Measurements from ENCODE around the gene IBTK.
"Not testable (repeated sequence)": the region's sequence is repeated elsewhere in the genome, so short reads cannot be mapped to it uniquely, and the experiment has no call there.

The IBTK gene

GRCh38 chr6:82246802-82247504 is 591 bp downstream of the IBTK start:
- DNase-seq (ENCODE audit: low read depth, low spot score) = no peak

- no peak for DNase-seq (ENCODE audit: low read depth, low spot score)
Measured at GRCh38 chr6:82246370-82246769, 1.2 kb downstream of the IBTK start.

GRCh38 chr6:82245376-82245775 is 2.2 kb downstream of the IBTK start:
- DNase-seq (ENCODE audit: low read depth, low spot score) = no peak

GRCh38 chr6:82243884-82244283 is 3.7 kb downstream of the IBTK start:
- no peak for DNase-seq (ENCODE audit: low read depth, low spot score)

- no peak for DNase-seq (ENCODE audit: low read depth, low spot score)
Measured at GRCh38 chr6:82240186-82240585, 7.4 kb downstream of the IBTK start.

- no peak for DNase-seq (ENCODE audit: low read depth, low spot score)
Measured at GRCh38 chr6:82239597-82239996, 7.9 kb downstream of the IBTK start.

- no peak for DNase-seq (ENCODE audit: low read depth, low spot score)
Measured at GRCh38 chr6:82237013-82237412, 10.5 kb downstream of the IBTK start.

GRCh38 chr6:82227770-82228169 is 19.8 kb downstream of the IBTK start:
- no peak for DNase-seq (ENCODE audit: low read depth, low spot score)

GRCh38 chr6:82220167-82220566 is 27.4 kb downstream of the IBTK start:
- no peak for DNase-seq (ENCODE audit: low read depth, low spot score)

- DNase-seq (ENCODE audit: low read depth, low spot score) = no peak
Measured at GRCh38 chr6:82217018-82217586, 30.4 kb downstream of the IBTK start.

GRCh38 chr6:82216549-82216948 is 31.0 kb downstream of the IBTK start:
- no peak for DNase-seq (ENCODE audit: low read depth, low spot score)

GRCh38 chr6:82211326-82211725 is 36.2 kb downstream of the IBTK start:
- no peak for DNase-seq (ENCODE audit: low read depth, low spot score)

GRCh38 chr6:82208913-82209312 is 38.6 kb downstream of the IBTK start:
- no peak for DNase-seq (ENCODE audit: low read depth, low spot score)

- no peak for DNase-seq (ENCODE audit: low read depth, low spot score)
Measured at GRCh38 chr6:82205930-82206392, 41.6 kb downstream of the IBTK start.

GRCh38 chr6:82204020-82204419 is 43.5 kb downstream of the IBTK start:
- DNase-seq (ENCODE audit: low read depth, low spot score) = no peak

GRCh38 chr6:82197784-82198183 is 49.8 kb downstream of the IBTK start:
- DNase-seq (ENCODE audit: low read depth, low spot score) = no peak

- DNase-seq (ENCODE audit: low read depth, low spot score) = not testable (repeated sequence)
Measured at GRCh38 chr6:82197245-82197644, 50.3 kb downstream of the IBTK start.

- DNase-seq (ENCODE audit: low read depth, low spot score) = no peak
Measured at GRCh38 chr6:82196161-82196560, 51.4 kb downstream of the IBTK start.

GRCh38 chr6:82195619-82196018 is 51.9 kb downstream of the IBTK start:
- no peak for DNase-seq (ENCODE audit: low read depth, low spot score)

- DNase-seq (ENCODE audit: low read depth, low spot score) = no peak
Measured at GRCh38 chr6:82185948-82186535, 61.5 kb downstream of the IBTK start.

- DNase-seq (ENCODE audit: low read depth, low spot score) = no peak
Measured at GRCh38 chr6:82183642-82184282, 63.8 kb downstream of the IBTK start.

GRCh38 chr6:82182756-82183155 is 64.8 kb downstream of the IBTK start:
- no peak for DNase-seq (ENCODE audit: low read depth, low spot score)

- no peak for DNase-seq (ENCODE audit: low read depth, low spot score)
Measured at GRCh38 chr6:82179415-82179814, 68.1 kb downstream of the IBTK start.

Measured in activated CD4-positive, CD25-positive, alpha-beta regulatory T cell treated with anti-CD3 and anti-CD28 coated beads, Interleukin-2, amount 50 U/mL, for 16 hours (primary cell).